H1 (cell line): ENCODE results near the gene COMMD1.

Source experiments
- POLR2A ChIP-seq, 2 experiments: IDR thresholded peaks; 1 replicate in 1 of 2; 2 replicates in 1 of 2; pipeline ENCODE4 v1.6.1; 2011; ENCODE audit warnings: low read depth in 2 of 2, low read length in 2 of 2, mild to moderate bottlenecking in 2 of 2; ENCODE audit errors: control extremely low read depth in 1 of 2
- TCF12 ChIP-seq: IDR thresholded peaks from 2 replicates; pipeline ENCODE4 v1.6.1; 2011; ENCODE audit warnings: low read depth, mild to moderate bottlenecking, low read length
- TF ChIP-seq, protein P1 (sequence below), 3 experiments: IDR thresholded peaks; 1 replicate in 2 of 3; 2 replicates in 1 of 3; pipeline versions ENCODE4 v1.5.1 to v1.6.1; 2011; ENCODE audit warnings: low read length in 3 of 3, mild to moderate bottlenecking in 3 of 3, inconsistent platforms in 2 of 3, low read depth in 1 of 3, moderate library complexity in 1 of 3; ENCODE audit not compliant: insufficient read depth in 1 of 3; ENCODE audit errors: control extremely low read depth in 1 of 3

DNA sequence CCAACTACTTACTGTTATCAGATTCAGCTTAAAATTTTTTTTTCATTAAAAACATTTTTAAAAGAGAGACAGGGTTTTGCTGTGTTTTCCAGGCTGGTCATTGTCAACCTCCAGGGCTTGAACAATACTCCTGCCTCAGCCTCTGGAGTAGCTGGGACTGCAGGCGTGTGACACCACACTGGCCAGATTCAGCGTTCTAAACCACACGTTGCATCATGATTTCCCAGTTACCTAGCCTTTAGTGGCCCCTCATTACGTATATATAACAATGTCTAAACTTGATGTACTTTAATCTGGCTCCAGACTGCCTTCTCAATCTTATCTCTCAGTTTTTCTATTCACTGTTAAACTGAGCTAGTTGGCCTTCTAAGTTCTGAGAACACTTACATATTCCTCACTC, 89.6 kb downstream of the COMMD1 start:
- TF ChIP-seq TCF12 (no peak), POLR2A (IDR thresholded peaks at IDR 0.05; ENCODE audit: control extremely low read depth in 1 of 2, low read depth in 2 of 2, low read length in 2 of 2) (no peak)
- TF ChIP-seq, protein P1, sequence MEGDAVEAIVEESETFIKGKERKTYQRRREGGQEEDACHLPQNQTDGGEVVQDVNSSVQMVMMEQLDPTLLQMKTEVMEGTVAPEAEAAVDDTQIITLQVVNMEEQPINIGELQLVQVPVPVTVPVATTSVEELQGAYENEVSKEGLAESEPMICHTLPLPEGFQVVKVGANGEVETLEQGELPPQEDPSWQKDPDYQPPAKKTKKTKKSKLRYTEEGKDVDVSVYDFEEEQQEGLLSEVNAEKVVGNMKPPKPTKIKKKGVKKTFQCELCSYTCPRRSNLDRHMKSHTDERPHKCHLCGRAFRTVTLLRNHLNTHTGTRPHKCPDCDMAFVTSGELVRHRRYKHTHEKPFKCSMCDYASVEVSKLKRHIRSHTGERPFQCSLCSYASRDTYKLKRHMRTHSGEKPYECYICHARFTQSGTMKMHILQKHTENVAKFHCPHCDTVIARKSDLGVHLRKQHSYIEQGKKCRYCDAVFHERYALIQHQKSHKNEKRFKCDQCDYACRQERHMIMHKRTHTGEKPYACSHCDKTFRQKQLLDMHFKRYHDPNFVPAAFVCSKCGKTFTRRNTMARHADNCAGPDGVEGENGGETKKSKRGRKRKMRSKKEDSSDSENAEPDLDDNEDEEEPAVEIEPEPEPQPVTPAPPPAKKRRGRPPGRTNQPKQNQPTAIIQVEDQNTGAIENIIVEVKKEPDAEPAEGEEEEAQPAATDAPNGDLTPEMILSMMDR (IDR thresholded peaks at IDR 0.05; ENCODE audit: control extremely low read depth in 1 of 3, insufficient read depth in 1 of 3, low read depth in 1 of 3, low read length in 3 of 3), result no peak
